HG02571 (cell line): Measurements from ENCODE around the gene PGAP2.
"Not testable (repeated sequence)": the region's sequence is repeated elsewhere in the genome, so short reads cannot be mapped to it uniquely, and the experiment has no call there.

Experiments
- ATAC-seq: cut with Tn5 transposase; IDR thresholded peaks from one replicate; pipeline ENCODE4 v1.9.1; 2021; ENCODE audit warnings: mild to moderate bottlenecking, moderate library complexity; ENCODE audit not compliant: unreplicated experiment

Gene PGAP2

GRCh38 chr11:3807909-3808860, at the start of gene PGAP2:
PGAP2 (plus strand) TSS chr11:3808560; CDS start chr11:3811260, 2,700 bp downstream.
- ATAC-seq, result peak; percentile 64

DNA sequence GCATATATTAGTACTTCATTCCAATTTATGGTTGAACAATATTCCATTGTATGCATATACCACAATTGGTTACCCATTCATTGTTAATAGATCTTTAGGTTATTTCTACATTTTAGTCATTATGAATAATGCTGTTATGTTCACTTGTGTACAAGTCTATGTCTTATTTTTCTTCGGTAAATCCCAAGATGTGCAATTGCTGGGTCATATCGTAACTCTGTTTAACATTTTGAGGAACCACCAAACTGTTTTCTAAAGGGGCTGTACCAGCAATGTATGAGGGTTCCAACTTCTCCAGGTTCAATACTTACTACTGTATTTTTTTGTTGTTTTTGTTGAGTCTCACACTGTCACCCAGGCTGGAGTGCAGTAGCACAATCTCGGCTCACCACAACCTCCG, 44.1 kb upstream of the PGAP2 start:
- ATAC-seq, result no peak

GRCh38 chr11:3766836-3767235, 41.5 kb upstream of the PGAP2 start:
- ATAC-seq, result not testable (repeated sequence)

DNA sequence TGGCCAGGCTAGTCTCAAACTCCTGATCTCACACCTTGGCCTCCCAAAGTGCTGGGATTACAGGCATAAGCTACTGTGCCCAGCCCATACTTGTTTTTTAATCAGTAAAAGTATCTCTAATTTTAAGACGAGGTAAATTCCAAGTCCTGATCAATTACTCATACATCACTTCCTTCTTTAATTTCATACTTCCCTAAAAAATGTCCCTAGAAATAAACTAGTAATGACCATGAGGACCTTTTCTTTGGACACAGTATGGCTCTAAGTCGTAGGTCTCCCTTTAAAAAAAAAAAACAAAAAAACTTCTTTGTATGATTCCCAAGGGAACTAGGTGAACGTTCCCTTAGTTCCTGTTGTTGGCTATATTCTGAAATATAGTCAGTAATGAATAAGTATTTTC, 40.8 kb upstream of the PGAP2 start:
- ATAC-seq, result no peak

DNA sequence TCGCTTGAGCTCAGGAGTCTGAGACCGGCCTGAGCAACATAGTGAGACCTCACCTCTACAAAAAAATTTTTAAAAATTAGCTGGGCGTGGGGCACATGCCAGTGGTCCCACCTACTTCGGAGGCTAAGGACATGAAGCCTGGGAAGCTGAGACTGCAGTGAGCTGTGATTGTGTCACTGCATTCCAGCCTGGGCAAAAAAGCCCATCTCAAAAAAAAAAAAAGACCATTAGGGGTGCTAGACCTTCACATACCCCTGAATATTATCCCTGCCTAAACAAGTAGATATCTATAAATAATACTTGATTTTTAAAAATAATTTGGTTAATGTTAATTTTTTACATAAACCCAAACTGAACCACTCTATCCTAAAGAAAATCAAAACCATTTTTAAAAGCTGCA, 35.2 kb upstream of the PGAP2 start:
- no peak for ATAC-seq

- no peak for ATAC-seq
Measured at GRCh38 chr11:3775736-3776406, 32.5 kb upstream of the PGAP2 start.

DNA sequence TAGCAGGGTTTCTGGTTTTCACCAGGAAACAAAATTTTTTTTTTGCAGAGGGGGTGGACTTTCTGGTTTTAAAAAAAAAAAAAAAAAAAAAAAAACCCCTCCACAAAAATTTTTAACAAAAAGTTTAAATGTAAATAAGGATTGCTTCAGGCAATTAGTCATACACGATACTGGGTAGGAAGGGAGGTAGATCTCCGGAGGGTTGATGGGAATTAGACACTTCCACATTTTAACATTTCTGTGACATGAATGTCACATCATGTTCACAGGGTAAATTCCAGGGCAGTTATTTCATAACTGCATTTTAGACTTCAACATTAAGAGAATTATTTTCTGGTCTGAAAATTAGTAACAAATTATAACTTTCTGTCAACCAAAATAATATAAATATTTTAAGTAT, 26.9 kb upstream of the PGAP2 start:
- ATAC-seq, result no peak

- ATAC-seq, result no peak
Measured at GRCh38 chr11:3782963-3783362, 25.4 kb upstream of the PGAP2 start.

DNA sequence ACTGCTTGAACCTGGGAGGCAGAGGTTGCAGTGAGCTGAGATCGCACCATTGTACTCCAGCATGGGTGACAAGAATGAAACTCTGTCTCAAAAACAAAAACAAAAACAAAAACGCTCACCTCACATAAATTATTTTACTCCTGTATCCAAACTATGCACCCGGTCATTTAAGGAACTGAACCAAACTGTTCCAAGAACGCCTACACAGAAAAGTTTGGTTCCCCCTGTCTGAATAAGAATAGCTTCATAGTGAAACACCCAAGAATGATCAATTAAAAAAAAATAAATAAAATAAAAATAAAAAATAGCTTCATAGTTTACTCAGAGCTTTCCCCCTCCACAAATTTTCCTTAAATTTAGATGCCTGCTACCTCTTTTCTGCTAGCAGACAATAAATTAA, 24.7 kb upstream of the PGAP2 start:
- no peak for ATAC-seq

GRCh38 chr11:3786781-3787428, 21.5 kb upstream of the PGAP2 start:
- ATAC-seq, result no peak

DNA sequence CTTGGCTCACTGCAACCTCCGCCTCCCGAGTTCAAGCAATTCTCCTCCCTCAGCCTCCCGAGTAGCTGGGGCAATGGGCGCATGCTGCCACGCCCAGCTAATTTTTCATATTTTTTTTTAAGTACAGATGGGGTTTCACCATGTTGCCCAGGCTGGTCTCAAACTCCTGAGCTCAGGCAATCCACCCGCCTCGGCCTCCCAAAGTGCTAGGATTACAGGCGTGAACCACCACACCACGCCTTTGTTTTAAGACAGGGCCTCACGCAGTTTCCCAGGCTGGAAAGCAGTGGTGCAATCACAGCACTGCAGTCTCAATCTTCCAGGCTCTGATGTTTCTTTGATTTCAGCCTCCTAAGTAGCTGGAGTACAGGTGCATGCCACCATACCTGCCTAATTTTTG, 14.0 kb upstream of the PGAP2 start:
- ATAC-seq, result not testable (repeated sequence)

DNA sequence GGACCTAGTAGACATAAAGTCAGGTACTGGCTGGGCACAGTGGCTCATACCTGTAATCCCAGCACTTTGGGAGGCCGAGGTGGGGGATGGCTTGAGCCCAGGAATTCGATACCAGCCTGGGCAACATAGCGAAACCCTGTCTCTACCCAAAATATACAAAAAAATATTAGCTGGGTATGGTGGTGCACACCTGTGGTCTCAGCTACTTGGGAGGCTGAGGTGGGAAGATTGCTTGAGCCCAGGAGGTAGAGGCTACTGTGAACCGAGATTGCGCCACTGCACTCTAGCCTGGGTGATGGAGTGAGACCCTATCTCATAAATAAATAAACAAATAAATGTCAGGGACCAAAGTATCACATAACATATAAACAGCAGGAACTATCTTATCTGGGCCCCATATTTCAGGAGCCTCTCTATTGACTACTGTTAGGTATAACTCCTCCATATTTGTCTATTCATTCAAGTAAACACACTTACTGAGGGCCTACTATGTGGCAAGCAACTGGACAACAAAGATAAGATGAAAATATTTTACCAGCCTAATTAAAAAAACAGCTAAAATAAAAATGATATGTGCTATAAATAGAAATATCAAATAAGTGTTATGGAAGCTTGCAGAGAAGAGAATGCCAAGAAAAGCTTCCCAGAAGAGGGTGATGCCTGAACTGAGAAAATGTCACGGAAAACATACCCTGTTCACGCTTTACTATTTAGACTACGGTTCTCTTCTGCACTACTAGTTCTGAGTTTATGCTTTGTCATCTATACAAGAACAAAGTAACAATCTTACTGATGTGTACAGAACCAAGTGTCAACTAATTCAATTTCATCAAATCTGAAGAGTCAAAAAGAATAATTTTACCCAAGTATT, 13.0 kb upstream of the PGAP2 start:
- ATAC-seq, result no peak

DNA sequence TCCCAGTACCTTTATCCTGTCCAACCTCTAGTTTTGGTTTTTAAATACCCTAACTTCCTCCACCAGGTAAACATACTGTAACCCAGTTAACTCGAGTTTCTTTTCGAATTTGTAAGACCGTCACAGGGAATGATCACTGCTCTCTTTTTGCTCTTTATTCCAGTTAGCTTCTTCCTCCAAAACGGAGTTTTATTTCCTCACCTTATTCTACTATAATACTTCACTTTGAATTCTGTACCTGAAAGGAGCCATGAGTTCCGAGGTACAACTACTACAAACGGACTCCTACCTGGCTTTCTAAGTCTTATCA, 12.4 kb upstream of the PGAP2 start:
- ATAC-seq, result no peak

- no peak for ATAC-seq
Measured at GRCh38 chr11:3796346-3796745, 12.0 kb upstream of the PGAP2 start.

DNA sequence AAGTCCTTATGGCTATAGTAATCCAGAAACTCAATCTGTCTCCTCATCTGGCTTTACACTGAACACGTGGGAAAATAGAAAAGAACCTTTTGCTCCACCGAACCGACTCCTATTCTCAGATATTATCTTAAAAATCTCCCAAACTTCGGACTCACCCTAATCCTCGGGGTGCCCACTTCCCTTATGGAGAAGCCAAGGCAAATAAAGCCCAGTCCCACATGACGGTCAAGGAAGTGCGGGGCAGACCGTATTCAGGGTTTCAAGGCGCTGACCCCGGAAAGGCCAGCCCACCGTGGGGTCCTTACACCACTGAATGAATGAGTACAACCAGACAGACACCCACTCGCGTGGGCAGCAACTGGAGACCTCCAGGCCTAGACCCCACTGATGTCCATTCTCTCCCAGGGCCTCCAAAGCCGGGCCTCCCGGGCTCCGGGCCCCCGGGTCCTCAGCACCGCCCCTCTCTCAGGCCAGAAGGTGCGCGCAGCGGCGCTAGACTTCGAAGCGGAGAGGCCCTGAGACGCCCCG, 11.5 kb upstream of the PGAP2 start:
- ATAC-seq, result peak; percentile 24

DNA sequence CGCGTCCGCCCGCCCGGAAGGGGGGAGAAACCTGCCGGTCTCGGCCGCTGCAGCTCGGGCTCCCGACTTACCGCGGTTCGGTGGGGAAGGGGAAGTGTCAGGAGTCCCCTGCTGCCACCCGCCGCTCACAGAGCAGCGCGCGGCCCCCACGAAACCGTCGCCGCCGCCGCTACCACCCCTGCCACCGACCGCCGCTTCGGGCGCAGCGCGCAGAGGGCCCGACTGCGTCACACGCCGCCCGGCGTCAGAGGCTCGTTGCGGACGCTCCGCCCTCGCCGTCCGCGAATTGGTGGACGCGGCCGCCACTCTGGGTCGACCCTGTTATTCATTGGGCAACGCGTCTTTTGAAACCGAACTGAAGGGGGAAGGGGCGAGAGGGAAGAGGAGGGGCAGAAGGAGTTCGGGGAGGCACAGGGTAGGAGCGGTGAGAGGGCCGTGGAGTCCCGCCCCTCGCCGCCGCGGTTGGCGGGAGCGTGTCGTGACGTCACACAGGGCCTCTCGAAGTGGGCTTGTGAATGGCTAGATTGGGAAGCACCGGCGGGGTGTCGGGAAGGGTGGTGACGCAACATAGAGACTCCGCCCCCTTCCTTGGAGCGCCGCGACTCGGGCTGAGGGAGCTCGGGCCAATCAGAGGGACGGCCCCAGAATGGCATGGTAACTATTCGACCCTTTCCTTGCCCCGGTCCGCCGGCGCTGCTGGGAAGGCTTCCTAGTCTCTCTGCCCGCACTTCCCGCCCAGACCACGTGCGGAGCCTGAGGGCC, 10.8 kb upstream of the PGAP2 start, which contains the start of gene NUP98:
Gene NUP98, minus strand, starts transcription at position 226 of the 762 bp plus-strand sequence. CDS start 15,437 bp downstream, outside the sequence.
- ATAC-seq, result peak; percentile 90

GRCh38 chr11:3799143-3799542, 9.2 kb upstream of the PGAP2 start:
- ATAC-seq, result no peak

GRCh38 chr11:3799873-3800272, 8.5 kb upstream of the PGAP2 start:
- no peak for ATAC-seq

GRCh38 chr11:3802011-3802790, 6.2 kb upstream of the PGAP2 start:
- no peak for ATAC-seq
